Keratinocyte (primary cell): ENCODE data around the gene CFAP43.

Experiments used
- CTCF ChIP-seq, 3 experiments: IDR thresholded peaks in 1 of 3; conservative IDR thresholded peaks in 1 of 3; optimal IDR thresholded peaks in 1 of 3; 2 replicates in 2 of 3; 3 replicates in 1 of 3; pipeline versions ENCODE3 to v1.5.1; 2011; ENCODE audit warnings: low read length in 3 of 3, mild to moderate bottlenecking in 3 of 3, moderate library complexity in 2 of 3, control low read depth in 1 of 3, inconsistent platforms in 1 of 3; ENCODE audit not compliant: insufficient read depth in 2 of 3; ENCODE audit errors: extremely low read depth in 1 of 3
- EZH2 ChIP-seq: IDR thresholded peaks from one replicate; pipeline ENCODE4 v1.6.1; 2012; ENCODE audit warnings: inconsistent platforms, mild to moderate bottlenecking, low read length, moderate library complexity

DNA sequence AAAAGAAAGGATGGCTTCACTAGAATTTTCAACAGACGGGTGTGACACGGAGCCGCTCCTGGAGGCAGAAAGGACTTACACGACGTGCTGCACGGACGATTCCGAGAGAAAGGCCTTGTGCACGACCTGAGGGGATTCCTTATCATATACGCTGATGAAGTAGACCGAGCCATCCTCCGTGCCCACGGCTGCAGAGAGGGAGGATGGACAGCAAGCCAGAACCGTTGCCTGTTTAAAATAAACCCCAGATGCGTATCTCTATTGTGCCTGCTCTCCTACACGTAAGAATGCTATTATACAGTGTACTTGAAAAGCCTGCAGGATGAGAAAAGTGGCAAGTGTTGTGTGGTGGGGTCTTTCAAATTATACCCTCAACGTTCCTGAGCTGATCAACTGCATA is 38.4 kb downstream of the CFAP43 start:
- TF ChIP-seq CTCF (optimal IDR thresholded peaks at IDR 0.05 in 1 of 3, IDR thresholded peaks at IDR 0.05 in 1 of 3, conservative IDR thresholded peaks at IDR 0.05 in 1 of 3; ENCODE audit: extremely low read depth in 1 of 3, insufficient read depth in 2 of 3, low read length in 3 of 3) (no peak), EZH2 (no peak)
